ENCODE measurements around the gene SCAND1.

SCAND1 gene

GRCh38 chr20:35908007-35908406 is 46.3 kb downstream of the SCAND1 start:
- no peak for DNase-seq (ENCODE audit: low read depth in 1 of 2, low spot score in 1 of 2)
- TF ChIP-seq POLR2AphosphoS5 (IDR thresholded peaks at IDR 0.05; ENCODE audit: low read depth) (no peak), SPI1 (IDR thresholded peaks at IDR 0.05; ENCODE audit: borderline replicate concordance, low read depth) (no peak), GABPA (IDR thresholded peaks at IDR 0.05; ENCODE audit: low read depth) (no peak), CTCF (IDR thresholded peaks at IDR 0.05; ENCODE audit: insufficient read depth, low read length) (no peak), REST (IDR thresholded peaks at IDR 0.05; ENCODE audit: insufficient replicate concordance, low read depth) (no peak)
- Histone ChIP-seq H3K27ac (replicated peaks) (no peak overlapping the region), H3K27me3 (ENCODE audit: insufficient read depth, poor library complexity, severe bottlenecking) (no peaks in the 10 kb centered on the region), H3K4me3 (replicated peaks; ENCODE audit: insufficient read depth, low read length) (no peak overlapping the region)

GRCh38 chr20:35907017-35907701 is 47.1 kb downstream of the SCAND1 start:
- Histone ChIP-seq H3K27me3 (ENCODE audit: insufficient read depth, poor library complexity, severe bottlenecking) (no peaks in the 10 kb centered on the region), H3K4me3 (replicated peaks; ENCODE audit: insufficient read depth, low read length) (no peak overlapping the region), H3K27ac (replicated peaks) (no peak overlapping the region)
- TF ChIP-seq CTCF (IDR thresholded peaks at IDR 0.05; ENCODE audit: insufficient read depth, low read length) (no peak), GABPA (IDR thresholded peaks at IDR 0.05; ENCODE audit: low read depth) (no peak), REST (IDR thresholded peaks at IDR 0.05; ENCODE audit: insufficient replicate concordance, low read depth) (no peak), POLR2AphosphoS5 (IDR thresholded peaks at IDR 0.05; ENCODE audit: low read depth) (no peak)
- no peak for DNase-seq (ENCODE audit: low read depth in 1 of 2, low spot score in 1 of 2)

GRCh38 chr20:35904982-35905663 is 49.2 kb downstream of the SCAND1 start:
- no peaks in the 10 kb centered on the region for H3K27me3 ChIP-seq (ENCODE audit: insufficient read depth, poor library complexity, severe bottlenecking)
- TF ChIP-seq GABPA (IDR thresholded peaks at IDR 0.05; ENCODE audit: low read depth) (no peak), REST (IDR thresholded peaks at IDR 0.05; ENCODE audit: insufficient replicate concordance, low read depth) (no peak), SPI1 (IDR thresholded peaks at IDR 0.05; ENCODE audit: borderline replicate concordance, low read depth) (no peak), POLR2AphosphoS5 (IDR thresholded peaks at IDR 0.05; ENCODE audit: low read depth) (no peak), CTCF (IDR thresholded peaks at IDR 0.05; ENCODE audit: insufficient read depth, low read length) (no peak)
- no peak for DNase-seq (ENCODE audit: low read depth in 1 of 2, low spot score in 1 of 2)
- no peak overlapping the region for H3K4me3 ChIP-seq (replicated peaks; ENCODE audit: insufficient read depth, low read length)
- no peak overlapping the region for H3K27ac ChIP-seq (replicated peaks)
